ENCODE data around the gene UST. TPM values are rescaled to one million over a fixed set of nuclear protein-coding genes. Genes with fewer than 3 reads are reported as not detected.

UST gene
- total RNA-seq, 2 donors from 2014 or later = 15.3 to 16.3 TPM

DNA sequence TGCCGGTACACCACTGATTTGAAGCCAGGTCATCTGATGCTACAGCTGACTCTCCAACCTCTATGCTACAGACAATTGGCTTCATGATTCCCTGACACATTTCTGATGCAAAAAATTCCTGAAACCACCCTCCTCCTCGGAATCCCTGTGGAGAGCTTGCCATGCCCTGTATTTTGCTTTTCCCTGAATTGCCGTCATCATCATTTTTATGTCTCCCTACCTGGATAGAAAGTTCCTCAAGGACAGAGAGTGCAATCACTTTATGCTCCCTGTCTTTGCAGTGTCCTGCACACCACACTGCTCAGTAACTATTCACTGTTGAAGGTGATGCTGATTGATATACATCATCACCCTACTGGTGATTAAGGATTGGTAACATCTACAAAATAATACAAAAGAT, 239.8 kb downstream of the UST start:
- Histone ChIP-seq H3K4me1 (ENCODE audit: control insufficient read depth, insufficient read depth, low read length) (no peaks in the 10 kb centered on the region), H3K27ac (ENCODE audit: low read depth, low read length) (no peak overlapping the region), H3K36me3 (ENCODE audit: control insufficient read depth, insufficient read depth, low read length) (no peaks in the 10 kb centered on the region), H3K9ac (ENCODE audit: extremely low read depth, low read length, poor library complexity, severe bottlenecking) (no peak overlapping the region), H3K4me3 (ENCODE audit: low read length) (no peak overlapping the region), H3K27me3 (ENCODE audit: control insufficient read depth, insufficient read depth, low read length, poor library complexity, severe bottlenecking) (no peaks in the 10 kb centered on the region), H3K9me3 (ENCODE audit: control insufficient read depth, low read length) (no peaks in the 10 kb centered on the region)
- no peak for DNase-seq
- peaks cover 7% of the 10 kb centered on the region for H3K36me3 Mint-ChIP-seq (ENCODE audit: low read depth)
- TF ChIP-seq, protein P1, sequence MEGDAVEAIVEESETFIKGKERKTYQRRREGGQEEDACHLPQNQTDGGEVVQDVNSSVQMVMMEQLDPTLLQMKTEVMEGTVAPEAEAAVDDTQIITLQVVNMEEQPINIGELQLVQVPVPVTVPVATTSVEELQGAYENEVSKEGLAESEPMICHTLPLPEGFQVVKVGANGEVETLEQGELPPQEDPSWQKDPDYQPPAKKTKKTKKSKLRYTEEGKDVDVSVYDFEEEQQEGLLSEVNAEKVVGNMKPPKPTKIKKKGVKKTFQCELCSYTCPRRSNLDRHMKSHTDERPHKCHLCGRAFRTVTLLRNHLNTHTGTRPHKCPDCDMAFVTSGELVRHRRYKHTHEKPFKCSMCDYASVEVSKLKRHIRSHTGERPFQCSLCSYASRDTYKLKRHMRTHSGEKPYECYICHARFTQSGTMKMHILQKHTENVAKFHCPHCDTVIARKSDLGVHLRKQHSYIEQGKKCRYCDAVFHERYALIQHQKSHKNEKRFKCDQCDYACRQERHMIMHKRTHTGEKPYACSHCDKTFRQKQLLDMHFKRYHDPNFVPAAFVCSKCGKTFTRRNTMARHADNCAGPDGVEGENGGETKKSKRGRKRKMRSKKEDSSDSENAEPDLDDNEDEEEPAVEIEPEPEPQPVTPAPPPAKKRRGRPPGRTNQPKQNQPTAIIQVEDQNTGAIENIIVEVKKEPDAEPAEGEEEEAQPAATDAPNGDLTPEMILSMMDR (conservative IDR thresholded peaks at IDR 0.05) = no peak
- peaks cover 26% of the 10 kb centered on the region for H3K4me1 Mint-ChIP-seq
- WGBS, 2 experiments (ENCODE audit: insufficient coverage in 1 of 2, insufficient read length in 1 of 2) = 95% methylated on average over 3 of the region's 3 CpGs
- no peaks in the 10 kb centered on the region for H3K27me3 Mint-ChIP-seq (ENCODE audit: insufficient read depth)
- no peak overlapping the region for H3K27ac Mint-ChIP-seq
- H3K9me3 Mint-ChIP-seq = no peaks in the 10 kb centered on the region
- H3K4me3 Mint-ChIP-seq = no peak overlapping the region

DNA sequence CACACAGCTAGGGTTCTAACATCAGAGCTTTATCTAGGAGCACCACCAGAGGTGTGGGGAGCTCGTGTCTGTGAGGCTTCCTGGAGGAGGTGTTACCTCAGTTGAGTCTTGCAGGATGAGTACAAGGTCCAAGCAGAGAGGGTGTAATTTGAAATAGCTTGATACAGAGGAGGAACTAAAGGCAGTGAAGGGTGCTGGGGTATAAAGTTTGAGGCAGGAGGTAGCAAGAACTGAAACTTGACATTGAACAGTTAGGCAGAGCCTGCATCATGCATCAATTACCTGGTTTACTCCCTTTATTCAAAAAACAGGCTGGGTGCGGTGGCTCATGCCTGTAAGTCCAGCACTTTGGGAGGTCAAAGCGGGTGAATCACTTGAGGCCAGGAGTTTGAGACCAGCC, 241.2 kb downstream of the UST start:
- no peak overlapping the region for H3K27ac ChIP-seq (ENCODE audit: low read depth, low read length)
- TF ChIP-seq, protein P1 (conservative IDR thresholded peaks at IDR 0.05) = no peak
- H3K4me1 ChIP-seq (ENCODE audit: control insufficient read depth, insufficient read depth, low read length) = no peaks in the 10 kb centered on the region
- H3K9me3 Mint-ChIP-seq = no peaks in the 10 kb centered on the region
- H3K4me3 ChIP-seq (ENCODE audit: low read length) = no peak overlapping the region
- H3K36me3 ChIP-seq (ENCODE audit: control insufficient read depth, insufficient read depth, low read length) = no peaks in the 10 kb centered on the region
- no peak overlapping the region for H3K4me3 Mint-ChIP-seq
- WGBS, 2 experiments (ENCODE audit: insufficient coverage in 1 of 2, insufficient read length in 1 of 2) = 87 to 97% methylated on average over 3 of the region's 3 CpGs
- H3K27ac Mint-ChIP-seq = no peak overlapping the region
- DNase-seq = no peak
- peaks cover 26% of the 10 kb centered on the region for H3K4me1 Mint-ChIP-seq
- no peaks in the 10 kb centered on the region for H3K27me3 Mint-ChIP-seq (ENCODE audit: insufficient read depth)
- peaks cover 13% of the 10 kb centered on the region for H3K36me3 Mint-ChIP-seq (ENCODE audit: low read depth)
- no peak overlapping the region for H3K9ac ChIP-seq (ENCODE audit: extremely low read depth, low read length, poor library complexity, severe bottlenecking)
- H3K9me3 ChIP-seq (ENCODE audit: control insufficient read depth, low read length) = peaks cover 5% of the 10 kb centered on the region
- H3K27me3 ChIP-seq (ENCODE audit: control insufficient read depth, insufficient read depth, low read length, poor library complexity, severe bottlenecking) = no peaks in the 10 kb centered on the region

DNA sequence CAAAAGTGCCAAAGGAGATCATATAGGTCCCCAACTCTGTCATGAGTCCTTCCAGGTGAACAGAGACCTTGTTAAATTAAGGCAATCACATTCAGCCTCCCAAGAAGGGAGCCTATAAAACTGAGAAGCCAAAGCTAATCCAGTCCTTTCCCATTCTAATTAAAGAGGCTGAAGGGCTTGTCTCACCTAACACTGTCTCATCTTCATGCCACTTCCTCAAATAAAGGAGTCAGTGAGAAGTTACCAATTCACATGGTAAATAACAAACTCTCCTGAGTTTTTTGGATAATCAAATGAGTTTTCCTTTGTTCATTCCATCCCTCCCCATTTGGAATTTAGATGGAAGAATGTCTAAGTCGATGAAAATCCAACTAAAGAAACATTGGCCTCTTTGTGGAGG, 242.8 kb downstream of the UST start:
- H3K36me3 ChIP-seq (ENCODE audit: control insufficient read depth, insufficient read depth, low read length) = no peaks in the 10 kb centered on the region
- TF ChIP-seq, protein P1 (conservative IDR thresholded peaks at IDR 0.05) = no peak
- peaks cover 13% of the 10 kb centered on the region for H3K9me3 ChIP-seq (ENCODE audit: control insufficient read depth, low read length)
- H3K27me3 Mint-ChIP-seq (ENCODE audit: insufficient read depth) = no peaks in the 10 kb centered on the region
- no peak overlapping the region for H3K4me3 ChIP-seq (ENCODE audit: low read length)
- H3K27ac ChIP-seq (ENCODE audit: low read depth, low read length) = no peak overlapping the region
- no peaks in the 10 kb centered on the region for H3K27me3 ChIP-seq (ENCODE audit: control insufficient read depth, insufficient read depth, low read length, poor library complexity, severe bottlenecking)
- peaks cover 3% of the 10 kb centered on the region for H3K9me3 Mint-ChIP-seq
- H3K9ac ChIP-seq (ENCODE audit: extremely low read depth, low read length, poor library complexity, severe bottlenecking) = no peak overlapping the region
- no peak overlapping the region for H3K4me3 Mint-ChIP-seq
- peaks cover 24% of the 10 kb centered on the region for H3K36me3 Mint-ChIP-seq (ENCODE audit: low read depth)
- H3K4me1 ChIP-seq (ENCODE audit: control insufficient read depth, insufficient read depth, low read length) = no peaks in the 10 kb centered on the region
- H3K27ac Mint-ChIP-seq = no peak overlapping the region
- DNase-seq = no peak
- peaks cover 22% of the 10 kb centered on the region for H3K4me1 Mint-ChIP-seq
- WGBS, 2 experiments (ENCODE audit: insufficient coverage in 1 of 2, insufficient read length in 1 of 2) = 17 to 40% methylated on average over 1 of the region's 1 CpG
